Testis (tissue), 3 donors: Measurements from ENCODE around the gene TCF4. TPM values are rescaled to one million over a fixed set of nuclear protein-coding genes. Genes with fewer than 3 reads are reported as not detected.
A peak's percentile ranks its signal among the peaks of the same experiment; 100 is the strongest.

Experiments used
- DNase-seq: peaks from one replicate; pipeline ENCODE4 v3.0.0-alpha.2; 2019
- H3K27ac ChIP-seq, 2 donors: fragments of 200-600 bp; sonication (generic); one replicate each; pipeline ENCODE4 v1.5.1; 2019
- H3K27me3 ChIP-seq: fragments of 200-600 bp; sonication (generic); one replicate; pipeline ENCODE4 v1.5.1; 2019
- H3K36me3 ChIP-seq: fragments of 200-600 bp; sonication (generic); one replicate; pipeline ENCODE4 v1.5.1; 2017; ENCODE audit warnings: low read depth; ENCODE audit errors: missing control alignments
- H3K4me1 ChIP-seq: fragments of 200-600 bp; sonication (generic); one replicate; pipeline ENCODE4 v1.5.1; 2019
- H3K4me3 ChIP-seq, 2 donors: fragments of 200-600 bp; sonication (generic); one replicate each; pipeline ENCODE4 v1.5.1; 2017 to 2019
- H3K9me3 ChIP-seq: fragments of 200-600 bp; sonication (generic); one replicate; pipeline ENCODE4 v1.5.1; 2017
- CTCF ChIP-seq, 3 experiments: fragments of 450-650 bp in 2 of 3; fragments of 200-600 bp in 1 of 3; sonication (generic) in 1 of 3; IDR thresholded peaks; one replicate each; pipeline ENCODE4 v1.5.1; 2016 to 2019; ENCODE audit warnings: antibody characterized with exemption in 3 of 3, mild to moderate bottlenecking in 2 of 3, moderate library complexity in 1 of 3
- POLR2A ChIP-seq: fragments of 450-650 bp; IDR thresholded peaks from one replicate; pipeline ENCODE4 v1.6.1; 2017; ENCODE audit warnings: antibody characterized with exemption, mild to moderate bottlenecking, moderate library complexity
- WGBS, 2 donors: methylation state at CpG; one replicate each; pipeline ENCODE4 v1.1.5; 2018; 5-methylcytosine and 5-hydroxymethylcytosine counted together
- intact Hi-C: fragments of 100-400 bp; cut with DNase I; formaldehyde crosslinking; loops from one replicate; pipeline ENCODE4 v1.15.1; 2023; ENCODE audit warnings: low total_unique reads
- polyA plus RNA-seq: library from polyadenylated mRNA; stranded (reverse); fragments of 350-450 nt; fragmentation: Illumina TruSeq; extraction: RNeasy Lipid Tissue Mini Kit (QIAGEN cat#74804); gene quantifications from one replicate; pipeline ENCODE4 v1.2.3, GENCODE V29; 2014; ENCODE audit warnings: low read depth, low replicate concordance; ENCODE audit not compliant: insufficient read depth
- total RNA-seq, 2 donors: library from RNA; depleted of rRNA; stranded (reverse); fragments of >200 nt; gene quantifications; one replicate each; pipeline ENCODE4 v1.2.3, GENCODE V29; 2016

The TCF4 gene
- total and polyA plus RNA-seq, 3 donors from 2014 or later, result 50.8 to 122 (median 110) TPM

GRCh38 chr18:55338978-55339650 is 248.9 kb downstream of the TCF4 start:
- Histone ChIP-seq H3K27ac (peak overlapping the region in 1 of 2 donors; percentile 8), H3K4me3 (no peak overlapping the region), H3K36me3 (no peaks in the 10 kb centered on the region), H3K9me3 (no peaks in the 10 kb centered on the region), H3K27me3 (no peaks in the 10 kb centered on the region), H3K4me1 (no peaks in the 10 kb centered on the region)
- no peak for DNase-seq
- WGBS, 2 donors, result 36 to 53% methylated on average over 8 of the region's 8 CpGs
- intact Hi-C loops, result no loop called here
- TF ChIP-seq CTCF (IDR thresholded peaks at IDR 0.05), result no peak
- TF ChIP-seq POLR2A, result no peak

- Histone ChIP-seq H3K9me3 (no peaks in the 10 kb centered on the region), H3K36me3 (no peaks in the 10 kb centered on the region), H3K4me3 (no peak overlapping the region), H3K4me1 (no peaks in the 10 kb centered on the region), H3K27ac (peak overlapping the region in 1 of 2 donors; percentile 41), H3K27me3 (no peaks in the 10 kb centered on the region)
- WGBS, 2 donors, result 64 to 70% methylated on average over 13 of the region's 13 CpGs
- TF ChIP-seq POLR2A, result no peak
- TF ChIP-seq CTCF (IDR thresholded peaks at IDR 0.05), result no peak
- intact Hi-C loops, result no loop called here
- no peak for DNase-seq
Measured at GRCh38 chr18:55337908-55338521, 250.0 kb downstream of the TCF4 start.

GRCh38 chr18:55337138-55337537 is 250.9 kb downstream of the TCF4 start:
- H3K36me3 ChIP-seq, result no peaks in the 10 kb centered on the region
- no peaks in the 10 kb centered on the region for H3K9me3 ChIP-seq
- 85 to 91% methylated on average over 4 of the region's 4 CpGs for WGBS, 2 donors
- TF ChIP-seq CTCF (IDR thresholded peaks at IDR 0.05) (no peak), POLR2A (no peak)
- no peak for DNase-seq
- no peak overlapping the region for H3K4me3 ChIP-seq
- intact Hi-C loops, result no loop called here
- no peak overlapping the region for H3K27ac ChIP-seq
- H3K27me3 ChIP-seq, result no peaks in the 10 kb centered on the region
- no peaks in the 10 kb centered on the region for H3K4me1 ChIP-seq

- DNase-seq, result no peak
- intact Hi-C loops, result no loop called here
- no peaks in the 10 kb centered on the region for H3K4me1 ChIP-seq
- no peak overlapping the region for H3K27ac ChIP-seq
- H3K4me3 ChIP-seq, result no peak overlapping the region
- no peaks in the 10 kb centered on the region for H3K27me3 ChIP-seq
- H3K36me3 ChIP-seq, result no peaks in the 10 kb centered on the region
- no peaks in the 10 kb centered on the region for H3K9me3 ChIP-seq
- TF ChIP-seq CTCF (IDR thresholded peaks at IDR 0.05), result no peak
- TF ChIP-seq POLR2A, result no peak
- WGBS, 2 donors, result 87 to 90% methylated on average over 3 of the region's 3 CpGs
Measured at GRCh38 chr18:55336438-55337100, 251.4 kb downstream of the TCF4 start.
